DOHH2 (cell line): ENCODE results near the gene APLF.

Experiments used
- H3F3A ChIP-seq: fragments of 200-600 bp; sonication (generic), shearing (Covaris generic); 2 replicates; pipeline ENCODE4 v1.6.0; 2016; ENCODE audit warnings: antibody characterized with exemption, mild to moderate bottlenecking; ENCODE audit not compliant: control insufficient read depth, insufficient read depth
- H3K27ac ChIP-seq: fragments of 200-600 bp; sonication (generic); 2 replicates; pipeline ENCODE4 v1.5.1; 2014; ENCODE audit warnings: low read depth, mild to moderate bottlenecking, low read length, moderate library complexity
- H3K27me3 ChIP-seq: fragments of 200-600 bp; sonication (generic); 2 replicates; pipeline ENCODE4 v1.6.1; 2014; ENCODE audit warnings: mild to moderate bottlenecking, low read length, mixed read lengths; ENCODE audit not compliant: control insufficient read depth
- H3K36me3 ChIP-seq: fragments of 200-600 bp; sonication (generic); 2 replicates; pipeline ENCODE4 v1.6.1; 2014; ENCODE audit warnings: mild to moderate bottlenecking, low read length, moderate library complexity, mixed read lengths; ENCODE audit not compliant: control insufficient read depth
- H3K4me1 ChIP-seq: fragments of 200-600 bp; sonication (generic); 2 replicates; pipeline ENCODE4 v1.6.1; 2014; ENCODE audit warnings: mild to moderate bottlenecking, low read length, mixed read lengths; ENCODE audit not compliant: control insufficient read depth
- H3K4me2 ChIP-seq: fragments of 200-600 bp; sonication (generic); 2 replicates; pipeline ENCODE4 v1.6.0; 2014; ENCODE audit warnings: mild to moderate bottlenecking, low read length, moderate library complexity
- H3K4me3 ChIP-seq: fragments of 200-600 bp; sonication (generic); 2 replicates; pipeline ENCODE4 v1.5.1; 2014; ENCODE audit warnings: mild to moderate bottlenecking, low read length, mixed read lengths
- H3K79me2 ChIP-seq: fragments of 200-600 bp; sonication (generic); 2 replicates; pipeline ENCODE4 v1.6.1; 2014; ENCODE audit warnings: mild to moderate bottlenecking, low read length, mixed read lengths; ENCODE audit not compliant: control insufficient read depth
- H3K9me2 ChIP-seq: fragments of 200-600 bp; sonication (generic); replicated peaks from 2 replicates; pipeline ENCODE4 v1.6.1; 2014; ENCODE audit warnings: mild to moderate bottlenecking, low read length, mixed read lengths; ENCODE audit not compliant: control insufficient read depth
- H3K9me3 ChIP-seq: fragments of 200-600 bp; sonication (generic); 2 replicates; pipeline ENCODE4 v1.6.1; 2014; ENCODE audit warnings: antibody characterized with exemption, low read length, mixed read lengths; ENCODE audit not compliant: control insufficient read depth, insufficient read depth
- H4K20me1 ChIP-seq: fragments of 200-600 bp; sonication (generic); 2 replicates; pipeline ENCODE4 v1.6.0; 2014; ENCODE audit warnings: low read depth, mild to moderate bottlenecking, antibody characterized with exemption, low read length, moderate library complexity; ENCODE audit not compliant: control insufficient read depth, insufficient read depth
- EZH2phosphoT487 ChIP-seq: fragments of 200-600 bp; sonication (generic); IDR thresholded peaks from 2 replicates; pipeline ENCODE4 v1.6.1; 2017; ENCODE audit warnings: borderline replicate concordance, mild to moderate bottlenecking, antibody characterized with exemption, low read length, moderate library complexity, mixed read lengths
- TF ChIP-seq, protein P1 (sequence below): fragments of 200-600 bp; sonication (generic); IDR thresholded peaks from one replicate; pipeline ENCODE4 v1.5.1; 2014; ENCODE audit warnings: antibody characterized with exemption, mild to moderate bottlenecking, low read depth, low read length; ENCODE audit not compliant: poor library complexity, severe bottlenecking

Gene APLF

DNA sequence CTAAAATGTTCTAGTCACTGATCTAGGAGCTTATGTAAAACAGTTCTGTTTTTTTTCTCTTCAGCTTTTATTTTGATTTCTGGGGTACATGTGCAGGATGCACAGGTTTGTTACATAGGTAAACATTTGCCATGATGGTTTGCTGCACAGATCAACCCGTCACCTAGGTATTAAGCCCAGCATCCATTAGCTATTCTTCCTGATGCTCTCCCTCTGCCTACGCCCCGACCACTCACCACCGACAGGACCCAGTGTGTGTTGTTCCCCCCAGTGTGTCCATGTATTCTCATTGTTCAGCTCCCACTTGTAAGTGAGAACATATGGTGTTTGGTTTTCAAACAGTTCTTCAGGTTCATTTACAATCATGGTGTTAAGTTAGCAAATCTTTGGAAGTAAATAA lies 91.2 kb downstream of the APLF start:
- Histone ChIP-seq H4K20me1 (no peaks in the 10 kb centered on the region), H3F3A (no peaks in the 10 kb centered on the region), H3K4me3 (no peak overlapping the region), H3K9me3 (no peaks in the 10 kb centered on the region), H3K4me1 (no peaks in the 10 kb centered on the region), H3K27me3 (no peaks in the 10 kb centered on the region), H3K9me2 (no peaks in the 10 kb centered on the region), H3K36me3 (no peaks in the 10 kb centered on the region), H3K79me2 (no peaks in the 10 kb centered on the region), H3K27ac (no peak overlapping the region), H3K4me2 (no peak overlapping the region)
- TF ChIP-seq EZH2phosphoT487, result no peak
- TF ChIP-seq, protein P1, sequence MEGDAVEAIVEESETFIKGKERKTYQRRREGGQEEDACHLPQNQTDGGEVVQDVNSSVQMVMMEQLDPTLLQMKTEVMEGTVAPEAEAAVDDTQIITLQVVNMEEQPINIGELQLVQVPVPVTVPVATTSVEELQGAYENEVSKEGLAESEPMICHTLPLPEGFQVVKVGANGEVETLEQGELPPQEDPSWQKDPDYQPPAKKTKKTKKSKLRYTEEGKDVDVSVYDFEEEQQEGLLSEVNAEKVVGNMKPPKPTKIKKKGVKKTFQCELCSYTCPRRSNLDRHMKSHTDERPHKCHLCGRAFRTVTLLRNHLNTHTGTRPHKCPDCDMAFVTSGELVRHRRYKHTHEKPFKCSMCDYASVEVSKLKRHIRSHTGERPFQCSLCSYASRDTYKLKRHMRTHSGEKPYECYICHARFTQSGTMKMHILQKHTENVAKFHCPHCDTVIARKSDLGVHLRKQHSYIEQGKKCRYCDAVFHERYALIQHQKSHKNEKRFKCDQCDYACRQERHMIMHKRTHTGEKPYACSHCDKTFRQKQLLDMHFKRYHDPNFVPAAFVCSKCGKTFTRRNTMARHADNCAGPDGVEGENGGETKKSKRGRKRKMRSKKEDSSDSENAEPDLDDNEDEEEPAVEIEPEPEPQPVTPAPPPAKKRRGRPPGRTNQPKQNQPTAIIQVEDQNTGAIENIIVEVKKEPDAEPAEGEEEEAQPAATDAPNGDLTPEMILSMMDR, result no peak

DNA sequence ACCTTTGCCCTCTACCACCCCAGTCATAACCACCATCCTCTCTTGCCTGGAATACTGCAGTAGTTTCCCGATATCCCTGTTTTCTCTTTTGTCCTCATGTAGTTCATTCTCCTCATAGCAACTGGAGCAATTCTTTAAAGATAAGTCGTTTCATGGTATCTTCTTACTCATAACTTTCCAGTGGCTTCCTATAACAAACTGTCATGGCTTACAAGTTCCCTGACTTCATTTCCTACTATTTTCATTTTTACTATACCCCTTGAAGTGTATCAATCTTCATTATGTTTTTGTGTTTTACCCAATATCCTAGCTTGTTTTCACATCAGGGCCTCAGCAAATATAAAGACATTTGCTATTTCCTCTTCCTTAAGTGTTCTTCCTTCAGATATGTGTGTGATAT lies 92.3 kb downstream of the APLF start:
- H3K27ac ChIP-seq, result no peak overlapping the region
- H3K4me2 ChIP-seq, result no peak overlapping the region
- no peaks in the 10 kb centered on the region for H3K27me3 ChIP-seq
- no peaks in the 10 kb centered on the region for H3F3A ChIP-seq
- TF ChIP-seq, protein P1, result no peak
- TF ChIP-seq EZH2phosphoT487, result no peak
- no peaks in the 10 kb centered on the region for H4K20me1 ChIP-seq
- no peaks in the 10 kb centered on the region for H3K9me2 ChIP-seq
- H3K36me3 ChIP-seq, result no peaks in the 10 kb centered on the region
- H3K79me2 ChIP-seq, result no peaks in the 10 kb centered on the region
- H3K9me3 ChIP-seq, result no peaks in the 10 kb centered on the region
- H3K4me1 ChIP-seq, result no peaks in the 10 kb centered on the region
- H3K4me3 ChIP-seq, result no peak overlapping the region

DNA sequence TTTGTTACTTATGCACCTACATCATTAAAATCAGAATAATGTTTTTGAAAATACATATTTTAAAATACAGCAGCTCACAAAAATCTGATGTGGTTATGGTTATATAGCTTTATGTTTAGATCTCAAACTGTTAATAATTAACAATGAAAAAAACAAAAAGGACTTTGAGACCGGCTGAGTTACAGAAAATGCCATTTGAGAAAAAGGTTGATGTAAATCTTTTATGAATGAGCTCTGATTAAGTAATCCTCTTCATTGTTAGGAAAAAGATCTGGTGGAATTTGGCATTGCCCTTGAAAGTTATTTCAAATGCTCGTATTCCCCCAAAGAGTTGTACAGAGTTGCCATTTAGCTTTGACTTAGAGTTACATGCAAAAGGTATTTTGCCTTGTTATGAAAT lies 93.2 kb downstream of the APLF start:
- H3K36me3 ChIP-seq, result no peaks in the 10 kb centered on the region
- no peaks in the 10 kb centered on the region for H3F3A ChIP-seq
- no peaks in the 10 kb centered on the region for H3K79me2 ChIP-seq
- TF ChIP-seq, protein P1, result no peak
- no peak for TF ChIP-seq EZH2phosphoT487
- H3K4me1 ChIP-seq, result no peaks in the 10 kb centered on the region
- no peaks in the 10 kb centered on the region for H3K27me3 ChIP-seq
- no peaks in the 10 kb centered on the region for H3K9me2 ChIP-seq
- no peaks in the 10 kb centered on the region for H4K20me1 ChIP-seq
- no peak overlapping the region for H3K4me3 ChIP-seq
- H3K9me3 ChIP-seq, result no peaks in the 10 kb centered on the region
- no peak overlapping the region for H3K4me2 ChIP-seq
- H3K27ac ChIP-seq, result no peak overlapping the region

DNA sequence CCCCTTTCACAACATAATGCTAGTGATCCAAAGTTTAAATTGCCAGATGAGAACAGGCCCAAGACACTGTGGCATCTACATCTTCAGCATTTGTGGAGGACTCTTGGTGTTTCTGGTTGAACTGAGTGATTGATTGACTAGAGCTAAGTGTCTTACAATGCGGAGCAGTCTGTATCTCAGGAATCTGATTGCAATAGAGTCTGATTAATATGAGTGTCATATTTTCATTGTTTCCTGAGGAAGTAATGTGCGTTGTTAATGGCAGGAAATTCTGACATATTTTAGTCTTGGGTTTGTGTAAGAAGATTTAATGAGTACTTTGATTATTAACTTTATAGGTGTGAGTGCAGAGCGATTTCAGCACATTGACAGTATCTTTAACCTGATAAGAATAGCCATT lies 94.0 kb downstream of the APLF start:
- Histone ChIP-seq H3K4me1 (no peaks in the 10 kb centered on the region), H3K4me2 (no peak overlapping the region), H3K27me3 (no peaks in the 10 kb centered on the region), H3K79me2 (no peaks in the 10 kb centered on the region), H3K9me2 (no peaks in the 10 kb centered on the region), H3K9me3 (no peaks in the 10 kb centered on the region), H3K4me3 (no peak overlapping the region), H3K27ac (no peak overlapping the region), H3F3A (no peaks in the 10 kb centered on the region), H3K36me3 (no peaks in the 10 kb centered on the region), H4K20me1 (no peaks in the 10 kb centered on the region)
- TF ChIP-seq, protein P1, result no peak
- TF ChIP-seq EZH2phosphoT487, result no peak
